T-helper 1 cell treated with Interleukin-12 subunit alpha and Interleukin-12 subunit beta and Interleukin-4 antibody, amounts not matched to agents 30 μg/mL and 1 μg/mL, for 36 hours (primary cell): Measurements from ENCODE around the gene FNIP1.
A peak's percentile ranks its signal among the peaks of the same experiment; 100 is the strongest.

Source experiments
- H3K27ac Mint-ChIP-seq: one replicate; pipeline ENCODE4 v1.8.0; 2021; ENCODE audit warnings: mild to moderate bottlenecking, mixed read lengths
- H3K27me3 Mint-ChIP-seq: one replicate; pipeline ENCODE4 v1.8.0; 2021; ENCODE audit warnings: low read depth, mixed read lengths
- H3K36me3 Mint-ChIP-seq: one replicate; pipeline ENCODE4 v1.8.0; 2021; ENCODE audit warnings: low read depth, mixed read lengths
- H3K4me1 Mint-ChIP-seq: one replicate; pipeline ENCODE4 v1.8.0; 2021; ENCODE audit warnings: low read depth, mixed read lengths
- H3K4me3 Mint-ChIP-seq: one replicate; pipeline ENCODE4 v1.8.0; 2021; ENCODE audit warnings: mild to moderate bottlenecking, moderate library complexity, mixed read lengths
- H3K9me3 Mint-ChIP-seq: one replicate; pipeline ENCODE4 v1.8.0; 2021; ENCODE audit warnings: mixed read lengths

The FNIP1 gene

GRCh38 chr5:131671994-131672655 is 124.7 kb downstream of the FNIP1 start:
- Mint-ChIP-seq H3K27me3 (no peaks in the 10 kb centered on the region), H3K27ac (no peak overlapping the region), H3K9me3 (no peaks in the 10 kb centered on the region), H3K4me3 (no peak overlapping the region), H3K4me1 (peaks cover 31% of the 10 kb centered on the region), H3K36me3 (peaks cover 62% of the 10 kb centered on the region)

- no peak overlapping the region for H3K27ac Mint-ChIP-seq
- peaks cover 55% of the 10 kb centered on the region for H3K36me3 Mint-ChIP-seq
- no peaks in the 10 kb centered on the region for H3K9me3 Mint-ChIP-seq
- H3K4me1 Mint-ChIP-seq = peaks cover 30% of the 10 kb centered on the region
- H3K27me3 Mint-ChIP-seq = no peaks in the 10 kb centered on the region
- H3K4me3 Mint-ChIP-seq = no peak overlapping the region
Observed at GRCh38 chr5:131671409-131671808, 125.4 kb downstream of the FNIP1 start.

GRCh38 chr5:131664929-131665328 is 131.9 kb downstream of the FNIP1 start:
- no peaks in the 10 kb centered on the region for H3K4me1 Mint-ChIP-seq
- no peak overlapping the region for H3K27ac Mint-ChIP-seq
- no peak overlapping the region for H3K4me3 Mint-ChIP-seq
- H3K9me3 Mint-ChIP-seq = peaks cover 11% of the 10 kb centered on the region
- peaks cover 48% of the 10 kb centered on the region for H3K36me3 Mint-ChIP-seq
- H3K27me3 Mint-ChIP-seq = no peaks in the 10 kb centered on the region

- H3K4me3 Mint-ChIP-seq = no peak overlapping the region
- H3K36me3 Mint-ChIP-seq = peaks cover 51% of the 10 kb centered on the region
- H3K4me1 Mint-ChIP-seq = peaks cover 4% of the 10 kb centered on the region
- H3K9me3 Mint-ChIP-seq = peaks cover 20% of the 10 kb centered on the region
- no peaks in the 10 kb centered on the region for H3K27me3 Mint-ChIP-seq
- H3K27ac Mint-ChIP-seq = no peak overlapping the region
Observed at GRCh38 chr5:131661933-131662332, 134.9 kb downstream of the FNIP1 start.

GRCh38 chr5:131659841-131660240 is 137.0 kb downstream of the FNIP1 start:
- H3K36me3 Mint-ChIP-seq = peaks cover 53% of the 10 kb centered on the region
- no peak overlapping the region for H3K4me3 Mint-ChIP-seq
- H3K4me1 Mint-ChIP-seq = peaks cover 10% of the 10 kb centered on the region
- H3K27ac Mint-ChIP-seq = no peak overlapping the region
- no peaks in the 10 kb centered on the region for H3K27me3 Mint-ChIP-seq
- H3K9me3 Mint-ChIP-seq = peaks cover 20% of the 10 kb centered on the region

DNA sequence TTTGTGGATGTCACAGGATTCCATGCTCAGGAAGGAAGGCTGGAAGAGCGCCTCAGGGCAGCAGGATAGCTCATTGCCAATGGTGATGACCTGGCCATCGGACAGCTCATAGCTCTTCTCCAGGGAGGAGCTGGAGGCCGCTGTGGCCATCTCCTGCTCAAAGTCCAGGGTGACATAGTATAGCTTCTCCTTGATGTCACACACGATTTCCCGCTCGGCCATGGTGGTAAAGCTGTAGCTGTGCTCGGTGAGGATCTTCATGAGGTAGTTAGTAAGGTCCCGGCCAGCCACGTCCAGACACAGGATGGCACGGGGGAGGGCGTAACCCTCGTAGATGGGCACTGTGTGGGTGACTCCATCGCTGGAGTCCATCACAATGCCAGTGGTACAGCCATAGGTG is 137.5 kb downstream of the FNIP1 start:
- peaks cover 57% of the 10 kb centered on the region for H3K36me3 Mint-ChIP-seq
- peaks cover 14% of the 10 kb centered on the region for H3K4me1 Mint-ChIP-seq
- peaks cover 20% of the 10 kb centered on the region for H3K9me3 Mint-ChIP-seq
- no peaks in the 10 kb centered on the region for H3K27me3 Mint-ChIP-seq
- no peak overlapping the region for H3K4me3 Mint-ChIP-seq
- H3K27ac Mint-ChIP-seq = no peak overlapping the region

DNA sequence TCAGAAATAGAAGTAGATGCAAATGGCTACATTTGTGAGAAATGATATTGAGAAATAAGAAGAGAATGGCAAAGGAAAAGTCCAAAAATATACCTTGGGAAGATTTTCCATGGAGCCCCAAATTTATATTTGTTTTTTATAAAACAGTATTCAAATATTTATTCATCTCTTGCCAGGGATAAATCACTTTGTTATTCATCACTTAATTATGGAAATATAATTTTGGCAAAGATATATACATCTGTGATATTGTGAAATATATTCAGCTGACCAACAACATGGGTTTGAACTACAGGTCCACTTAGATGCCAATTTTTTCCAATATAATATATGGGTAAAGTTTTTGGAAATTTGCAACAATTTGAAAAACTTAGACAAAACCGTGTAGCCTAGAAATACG is 142.0 kb downstream of the FNIP1 start:
- H3K27me3 Mint-ChIP-seq = no peaks in the 10 kb centered on the region
- peaks cover 14% of the 10 kb centered on the region for H3K4me1 Mint-ChIP-seq
- H3K4me3 Mint-ChIP-seq = no peak overlapping the region
- no peak overlapping the region for H3K27ac Mint-ChIP-seq
- peaks cover 51% of the 10 kb centered on the region for H3K36me3 Mint-ChIP-seq
- H3K9me3 Mint-ChIP-seq = peaks cover 8% of the 10 kb centered on the region

DNA sequence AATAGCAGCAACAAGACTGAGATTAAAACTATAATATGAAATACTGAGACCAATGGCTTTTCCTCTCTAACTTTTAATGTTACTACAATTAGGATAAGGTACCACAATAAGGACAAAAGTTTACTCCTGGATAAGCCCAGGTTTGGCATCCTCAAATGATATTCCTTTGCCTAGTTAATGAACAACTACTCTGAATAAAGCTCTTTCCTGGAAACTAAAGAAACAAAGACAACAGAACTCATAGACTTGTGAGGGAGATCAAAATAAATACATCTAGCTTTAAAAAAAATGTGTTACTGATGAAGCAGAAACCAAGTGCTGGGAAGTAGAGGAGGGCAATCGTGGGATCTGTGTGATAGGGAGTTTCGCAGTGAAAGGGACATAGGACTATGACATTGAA is 142.5 kb downstream of the FNIP1 start:
- H3K27ac Mint-ChIP-seq = no peak overlapping the region
- peaks cover 14% of the 10 kb centered on the region for H3K4me1 Mint-ChIP-seq
- peaks cover 50% of the 10 kb centered on the region for H3K36me3 Mint-ChIP-seq
- H3K27me3 Mint-ChIP-seq = no peaks in the 10 kb centered on the region
- H3K4me3 Mint-ChIP-seq = no peak overlapping the region
- peaks cover 4% of the 10 kb centered on the region for H3K9me3 Mint-ChIP-seq

- no peak overlapping the region for H3K4me3 Mint-ChIP-seq
- no peaks in the 10 kb centered on the region for H3K9me3 Mint-ChIP-seq
- H3K36me3 Mint-ChIP-seq = peaks cover 45% of the 10 kb centered on the region
- H3K4me1 Mint-ChIP-seq = no peaks in the 10 kb centered on the region
- no peaks in the 10 kb centered on the region for H3K27me3 Mint-ChIP-seq
- H3K27ac Mint-ChIP-seq = no peak overlapping the region
Observed at GRCh38 chr5:131649161-131649560, 147.7 kb downstream of the FNIP1 start.

GRCh38 chr5:131647048-131647769 is 149.6 kb downstream of the FNIP1 start:
- Mint-ChIP-seq H3K36me3 (peaks cover 45% of the 10 kb centered on the region), H3K27me3 (no peaks in the 10 kb centered on the region), H3K27ac (no peak overlapping the region), H3K9me3 (no peaks in the 10 kb centered on the region), H3K4me1 (no peaks in the 10 kb centered on the region), H3K4me3 (no peak overlapping the region)

- Mint-ChIP-seq H3K27me3 (no peaks in the 10 kb centered on the region), H3K9me3 (no peaks in the 10 kb centered on the region), H3K4me3 (no peak overlapping the region), H3K36me3 (peaks cover 32% of the 10 kb centered on the region), H3K27ac (no peak overlapping the region), H3K4me1 (peaks cover 9% of the 10 kb centered on the region)
Observed at GRCh38 chr5:131644822-131645221, 152.0 kb downstream of the FNIP1 start.

DNA sequence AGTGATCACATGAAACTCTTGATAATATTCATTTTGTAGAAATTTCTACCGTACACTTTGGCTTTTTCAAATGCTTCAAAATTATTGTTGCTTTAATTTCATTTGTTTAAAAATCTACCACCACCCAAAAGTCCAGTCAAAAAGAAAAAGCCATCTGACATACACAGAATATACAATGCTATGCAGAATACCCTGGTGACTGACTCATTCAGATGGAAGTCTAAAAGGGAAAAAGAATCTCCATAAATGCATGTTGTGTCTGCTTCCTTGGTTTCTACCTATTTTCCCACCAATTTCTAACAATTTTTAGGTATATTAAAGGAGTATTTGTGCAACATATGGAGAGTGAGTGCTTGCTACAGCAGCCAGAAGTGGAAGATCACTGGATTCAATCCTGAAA is 152.4 kb downstream of the FNIP1 start:
- Mint-ChIP-seq H3K27me3 (no peaks in the 10 kb centered on the region), H3K4me1 (peaks cover 13% of the 10 kb centered on the region), H3K9me3 (no peaks in the 10 kb centered on the region), H3K27ac (no peak overlapping the region), H3K4me3 (no peak overlapping the region), H3K36me3 (peaks cover 29% of the 10 kb centered on the region)

- no peaks in the 10 kb centered on the region for H3K9me3 Mint-ChIP-seq
- no peak overlapping the region for H3K27ac Mint-ChIP-seq
- H3K36me3 Mint-ChIP-seq = peaks cover 23% of the 10 kb centered on the region
- no peaks in the 10 kb centered on the region for H3K27me3 Mint-ChIP-seq
- no peak overlapping the region for H3K4me3 Mint-ChIP-seq
- peaks cover 16% of the 10 kb centered on the region for H3K4me1 Mint-ChIP-seq
Observed at GRCh38 chr5:131641494-131641893, 155.3 kb downstream of the FNIP1 start.

- H3K4me1 Mint-ChIP-seq = peaks cover 21% of the 10 kb centered on the region
- no peaks in the 10 kb centered on the region for H3K9me3 Mint-ChIP-seq
- H3K36me3 Mint-ChIP-seq = peaks cover 19% of the 10 kb centered on the region
- no peaks in the 10 kb centered on the region for H3K27me3 Mint-ChIP-seq
- H3K4me3 Mint-ChIP-seq = no peak overlapping the region
- H3K27ac Mint-ChIP-seq = peak overlapping the region; percentile 72
Observed at GRCh38 chr5:131640043-131640856, 156.6 kb downstream of the FNIP1 start.

GRCh38 chr5:131639148-131639547 is 157.7 kb downstream of the FNIP1 start:
- no peaks in the 10 kb centered on the region for H3K9me3 Mint-ChIP-seq
- no peak overlapping the region for H3K27ac Mint-ChIP-seq
- peaks cover 24% of the 10 kb centered on the region for H3K4me1 Mint-ChIP-seq
- peaks cover 18% of the 10 kb centered on the region for H3K36me3 Mint-ChIP-seq
- no peaks in the 10 kb centered on the region for H3K27me3 Mint-ChIP-seq
- H3K4me3 Mint-ChIP-seq = no peak overlapping the region
